Activated naive CD8-positive, alpha-beta T cell treated with anti-CD3 and anti-CD28 coated beads for 36 hours (primary cell): Measurements from ENCODE around the gene ARAP1. TPM values are rescaled to one million over a fixed set of nuclear protein-coding genes. Genes with fewer than 3 reads are reported as not detected.

Source experiments
- DNase-seq: peaks from one replicate; pipeline ENCODE4 v3.0.0; 2021
- H3K27ac Mint-ChIP-seq: one replicate; pipeline ENCODE4 v1.8.0; 2022; ENCODE audit warnings: mild to moderate bottlenecking, moderate library complexity, mixed read lengths
- H3K27me3 Mint-ChIP-seq: one replicate; pipeline ENCODE4 v1.8.0; 2022; ENCODE audit warnings: mild to moderate bottlenecking, mixed read lengths
- H3K36me3 Mint-ChIP-seq: one replicate; pipeline ENCODE4 v1.8.0; 2021; ENCODE audit warnings: mild to moderate bottlenecking, mixed read lengths
- H3K4me1 Mint-ChIP-seq: one replicate; pipeline ENCODE4 v1.8.0; 2021; ENCODE audit warnings: mixed read lengths
- H3K4me3 Mint-ChIP-seq: one replicate; pipeline ENCODE4 v1.8.0; 2022; ENCODE audit warnings: mild to moderate bottlenecking, moderate library complexity, mixed read lengths
- H3K9me3 Mint-ChIP-seq: one replicate; pipeline ENCODE4 v1.8.0; 2022; ENCODE audit warnings: mixed read lengths
- total RNA-seq, 2 experiments: library from RNA; stranded (reverse); gene quantifications; one replicate each; pipeline ENCODE4 v1.2.3, GENCODE V29; 2021

Gene ARAP1
- total RNA-seq, 2 experiments from 2014 or later = 49.3 to 52.3 TPM

GRCh38 chr11:72639502-72640375, 112.5 kb downstream of the ARAP1 start:
- no peak overlapping the region for H3K4me3 Mint-ChIP-seq
- H3K36me3 Mint-ChIP-seq = no peaks in the 10 kb centered on the region
- peaks cover 15% of the 10 kb centered on the region for H3K27me3 Mint-ChIP-seq
- H3K9me3 Mint-ChIP-seq = no peaks in the 10 kb centered on the region
- DNase-seq = no peak
- no peaks in the 10 kb centered on the region for H3K4me1 Mint-ChIP-seq
- no peak overlapping the region for H3K27ac Mint-ChIP-seq

- H3K4me1 Mint-ChIP-seq = no peaks in the 10 kb centered on the region
- DNase-seq = no peak
- no peak overlapping the region for H3K27ac Mint-ChIP-seq
- H3K27me3 Mint-ChIP-seq = peaks cover 12% of the 10 kb centered on the region
- H3K36me3 Mint-ChIP-seq = no peaks in the 10 kb centered on the region
- no peak overlapping the region for H3K4me3 Mint-ChIP-seq
- H3K9me3 Mint-ChIP-seq = no peaks in the 10 kb centered on the region
Measured at GRCh38 chr11:72637926-72638325, 114.3 kb downstream of the ARAP1 start.

GRCh38 chr11:72637198-72637597, 115.0 kb downstream of the ARAP1 start:
- Mint-ChIP-seq H3K27ac (no peak overlapping the region), H3K27me3 (peaks cover 12% of the 10 kb centered on the region), H3K36me3 (no peaks in the 10 kb centered on the region), H3K4me1 (no peaks in the 10 kb centered on the region), H3K4me3 (no peak overlapping the region), H3K9me3 (no peaks in the 10 kb centered on the region)
- DNase-seq = no peak

- no peak for DNase-seq
- Mint-ChIP-seq H3K4me1 (no peaks in the 10 kb centered on the region), H3K27me3 (peaks cover 12% of the 10 kb centered on the region), H3K4me3 (no peak overlapping the region), H3K27ac (no peak overlapping the region), H3K9me3 (no peaks in the 10 kb centered on the region), H3K36me3 (no peaks in the 10 kb centered on the region)
Measured at GRCh38 chr11:72636376-72636775, 115.8 kb downstream of the ARAP1 start.

DNA sequence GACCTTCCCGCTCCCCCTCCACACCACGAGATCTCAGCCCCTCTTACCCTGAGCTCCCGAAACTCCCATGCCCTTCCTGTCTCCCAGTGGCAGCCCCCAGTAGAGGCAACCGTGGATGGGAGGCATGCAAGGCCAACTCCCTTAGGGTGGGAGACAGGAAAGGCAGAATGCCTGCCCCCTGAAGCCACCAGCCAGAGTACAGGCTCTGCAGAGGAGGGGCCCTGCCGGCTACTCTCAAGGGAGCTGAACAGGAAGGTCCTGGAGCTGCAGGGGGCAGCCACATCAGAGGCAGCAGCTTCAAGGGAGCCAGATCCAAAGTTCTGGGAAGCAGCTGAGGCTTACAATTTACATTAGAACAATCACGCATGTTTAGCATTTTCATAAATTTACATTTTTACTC, 116.3 kb downstream of the ARAP1 start:
- H3K36me3 Mint-ChIP-seq = no peaks in the 10 kb centered on the region
- no peak for DNase-seq
- H3K27me3 Mint-ChIP-seq = peaks cover 12% of the 10 kb centered on the region
- no peak overlapping the region for H3K4me3 Mint-ChIP-seq
- no peak overlapping the region for H3K27ac Mint-ChIP-seq
- no peaks in the 10 kb centered on the region for H3K4me1 Mint-ChIP-seq
- H3K9me3 Mint-ChIP-seq = no peaks in the 10 kb centered on the region

GRCh38 chr11:72635309-72635915, 116.8 kb downstream of the ARAP1 start:
- Mint-ChIP-seq H3K4me1 (no peaks in the 10 kb centered on the region), H3K27ac (no peak overlapping the region), H3K9me3 (no peaks in the 10 kb centered on the region), H3K27me3 (peaks cover 12% of the 10 kb centered on the region), H3K36me3 (no peaks in the 10 kb centered on the region), H3K4me3 (no peak overlapping the region)
- DNase-seq = no peak

Other genes with a start within 250 kb of the ARAP1 start
- gene PDE2A, start 78.0 kb downstream of the ARAP1 start, total RNA-seq = under 1 TPM; 0.37 to 0.42 TPM
- gene STARD10, start 41.6 kb upstream of the ARAP1 start, total RNA-seq = 1 to 10 TPM; 6.2 to 6.4 TPM
- 10 to 100 TPM; 41.2 to 45.7 TPM for gene ATG16L2, start 62.0 kb upstream of the ARAP1 start, total RNA-seq